ENCODE results near the gene ENTR1.

Gene ENTR1

GRCh38 chr9:136454026-136454796, 43.8 kb upstream of the ENTR1 start:
- Histone ChIP-seq H3K27ac (no peak overlapping the region), H3K4me3 (ENCODE audit: low read depth, low read length) (no peak overlapping the region), H3K36me3 (replicated peaks) (peaks cover 82% of the 10 kb centered on the region), H3K27me3 (replicated peaks) (no peaks in the 10 kb centered on the region)
- DNase-seq: no peak
- in situ Hi-C loops (cut with HindIII; ENCODE audit: low pct_ligation_motif_present, low sequenced_read_pairs): no loop called here
- no peak for TF ChIP-seq CTCF (IDR thresholded peaks at IDR 0.05; ENCODE audit: low read depth, low read length, missing control alignments)

GRCh38 chr9:136453326-136453725, 42.9 kb upstream of the ENTR1 start:
- in situ Hi-C loops (cut with HindIII; ENCODE audit: low pct_ligation_motif_present, low sequenced_read_pairs): no loop called here
- H3K36me3 ChIP-seq (replicated peaks): peaks cover 82% of the 10 kb centered on the region
- H3K27ac ChIP-seq: no peak overlapping the region
- TF ChIP-seq CTCF (IDR thresholded peaks at IDR 0.05; ENCODE audit: low read depth, low read length, missing control alignments): no peak
- H3K4me3 ChIP-seq (ENCODE audit: low read depth, low read length): no peak overlapping the region
- no peaks in the 10 kb centered on the region for H3K27me3 ChIP-seq (replicated peaks)
- DNase-seq: no peak

GRCh38 chr9:136451221-136451877, 40.9 kb upstream of the ENTR1 start:
- H3K4me3 ChIP-seq (ENCODE audit: low read depth, low read length): no peak overlapping the region
- in situ Hi-C loops (cut with HindIII; ENCODE audit: low pct_ligation_motif_present, low sequenced_read_pairs): no loop called here
- H3K36me3 ChIP-seq (replicated peaks): peaks cover 84% of the 10 kb centered on the region
- DNase-seq: no peak
- peak; percentile 18 for TF ChIP-seq CTCF (IDR thresholded peaks at IDR 0.05; ENCODE audit: low read depth, low read length, missing control alignments)
- no peak overlapping the region for H3K27ac ChIP-seq
- H3K27me3 ChIP-seq (replicated peaks): no peaks in the 10 kb centered on the region

- H3K36me3 ChIP-seq (replicated peaks): peaks cover 75% of the 10 kb centered on the region
- TF ChIP-seq CTCF (IDR thresholded peaks at IDR 0.05; ENCODE audit: low read depth, low read length, missing control alignments): no peak
- no peak overlapping the region for H3K27ac ChIP-seq
- no peak for DNase-seq
- H3K27me3 ChIP-seq (replicated peaks): no peaks in the 10 kb centered on the region
- no peak overlapping the region for H3K4me3 ChIP-seq (ENCODE audit: low read depth, low read length)
- in situ Hi-C loops (cut with HindIII; ENCODE audit: low pct_ligation_motif_present, low sequenced_read_pairs): no loop called here
Observed at GRCh38 chr9:136448655-136449054, 38.2 kb upstream of the ENTR1 start.

- Histone ChIP-seq H3K36me3 (replicated peaks) (peaks cover 82% of the 10 kb centered on the region), H3K27ac (no peak overlapping the region), H3K4me3 (ENCODE audit: low read depth, low read length) (no peak overlapping the region), H3K27me3 (replicated peaks) (no peaks in the 10 kb centered on the region)
- in situ Hi-C loops (cut with HindIII; ENCODE audit: low pct_ligation_motif_present, low sequenced_read_pairs): no loop called here
- TF ChIP-seq CTCF (IDR thresholded peaks at IDR 0.05; ENCODE audit: low read depth, low read length, missing control alignments): no peak
- DNase-seq: no peak
Observed at GRCh38 chr9:136447173-136447778, 36.9 kb upstream of the ENTR1 start.

Measured in brain microvascular endothelial cell (primary cell).